ENCODE data around the gene MYL5.
"Not testable (repeated sequence)": the region's sequence is repeated elsewhere in the genome, so short reads cannot be mapped to it uniquely, and the experiment has no call there.

MYL5 gene

GRCh38 chr4:630656-631055 lies 43.7 kb upstream of the MYL5 start:
- Histone ChIP-seq H3K4me3 (ENCODE audit: low read length) (no peak overlapping the region), H3K4me2 (ENCODE audit: low read length) (no peak overlapping the region), H3K36me3 (ENCODE audit: insufficient read depth, low read length) (no peaks in the 10 kb centered on the region), H3K9ac (ENCODE audit: low read depth, low read length) (no peak overlapping the region), H3K27me3 (ENCODE audit: control insufficient read depth, insufficient read depth, low read length) (peaks cover 12% of the 10 kb centered on the region), H3K9me3 (replicated peaks; ENCODE audit: low read length) (no peaks in the 10 kb centered on the region), H3K4me1 (ENCODE audit: control insufficient read depth, insufficient read depth, low read length) (no peaks in the 10 kb centered on the region)

GRCh38 chr4:632196-632790 lies 42.0 kb upstream of the MYL5 start:
- H3K9ac ChIP-seq (ENCODE audit: low read depth, low read length), result no peak overlapping the region
- H3K27me3 ChIP-seq (ENCODE audit: control insufficient read depth, insufficient read depth, low read length), result peaks cover 20% of the 10 kb centered on the region
- no peak overlapping the region for H3K4me3 ChIP-seq (ENCODE audit: low read length)
- H3K9me3 ChIP-seq (replicated peaks; ENCODE audit: low read length), result no peaks in the 10 kb centered on the region
- H3K36me3 ChIP-seq (ENCODE audit: insufficient read depth, low read length), result no peaks in the 10 kb centered on the region
- no peaks in the 10 kb centered on the region for H3K4me1 ChIP-seq (ENCODE audit: control insufficient read depth, insufficient read depth, low read length)
- no peak overlapping the region for H3K4me2 ChIP-seq (ENCODE audit: low read length)

- Histone ChIP-seq H3K4me3 (ENCODE audit: low read length) (no peak overlapping the region), H3K36me3 (ENCODE audit: insufficient read depth, low read length) (no peaks in the 10 kb centered on the region), H3K9me3 (replicated peaks; ENCODE audit: low read length) (no peaks in the 10 kb centered on the region), H3K9ac (ENCODE audit: low read depth, low read length) (no peak overlapping the region), H3K4me1 (ENCODE audit: control insufficient read depth, insufficient read depth, low read length) (no peaks in the 10 kb centered on the region), H3K4me2 (ENCODE audit: low read length) (no peak overlapping the region), H3K27me3 (ENCODE audit: control insufficient read depth, insufficient read depth, low read length) (peaks cover 27% of the 10 kb centered on the region)
Measured at GRCh38 chr4:632926-633325, 41.4 kb upstream of the MYL5 start.

GRCh38 chr4:633406-633805 lies 40.9 kb upstream of the MYL5 start:
- H3K9me3 ChIP-seq (replicated peaks; ENCODE audit: low read length), result no peaks in the 10 kb centered on the region
- H3K9ac ChIP-seq (ENCODE audit: low read depth, low read length), result no peak overlapping the region
- H3K4me2 ChIP-seq (ENCODE audit: low read length), result no peak overlapping the region
- no peak overlapping the region for H3K4me3 ChIP-seq (ENCODE audit: low read length)
- H3K27me3 ChIP-seq (ENCODE audit: control insufficient read depth, insufficient read depth, low read length), result peaks cover 28% of the 10 kb centered on the region
- H3K36me3 ChIP-seq (ENCODE audit: insufficient read depth, low read length), result no peaks in the 10 kb centered on the region
- H3K4me1 ChIP-seq (ENCODE audit: control insufficient read depth, insufficient read depth, low read length), result no peaks in the 10 kb centered on the region

DNA sequence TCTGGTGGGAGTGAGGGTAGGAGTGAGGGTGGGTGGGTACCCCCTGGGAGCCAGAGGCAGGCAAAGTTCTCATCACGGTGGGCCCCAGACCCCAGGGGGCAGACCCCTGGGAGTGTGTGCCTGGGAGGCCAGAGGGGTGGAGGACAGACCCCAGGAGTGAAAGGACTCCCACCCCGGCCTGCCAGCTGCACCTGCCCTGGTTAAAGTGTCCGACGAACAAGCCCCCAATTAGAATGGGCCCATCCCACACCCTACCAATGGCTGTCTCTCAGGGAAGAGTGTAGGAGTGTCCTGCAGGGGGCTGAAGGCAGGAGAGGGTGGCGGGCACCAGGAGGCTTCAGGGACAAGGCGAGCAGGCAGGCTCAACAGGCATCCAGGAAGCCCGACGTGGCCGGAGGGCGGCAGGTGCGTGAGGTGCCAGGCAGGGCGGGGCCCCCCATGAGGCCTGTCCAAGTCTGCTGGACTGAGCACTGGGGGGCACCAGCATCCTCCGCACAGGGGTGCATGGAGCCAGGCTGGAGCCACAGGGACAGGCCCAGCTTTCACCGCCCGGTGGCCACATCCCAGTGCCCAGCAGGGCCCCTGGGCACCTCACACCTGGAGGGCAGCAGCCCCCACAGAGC lies 40.3 kb upstream of the MYL5 start:
- Histone ChIP-seq H3K4me1 (ENCODE audit: control insufficient read depth, insufficient read depth, low read length) (no peaks in the 10 kb centered on the region), H3K27me3 (ENCODE audit: control insufficient read depth, insufficient read depth, low read length) (peaks cover 28% of the 10 kb centered on the region), H3K4me3 (ENCODE audit: low read length) (no peak overlapping the region), H3K9me3 (replicated peaks; ENCODE audit: low read length) (no peaks in the 10 kb centered on the region), H3K4me2 (ENCODE audit: low read length) (no peak overlapping the region), H3K36me3 (ENCODE audit: insufficient read depth, low read length) (no peaks in the 10 kb centered on the region), H3K9ac (ENCODE audit: low read depth, low read length) (no peak overlapping the region)

DNA sequence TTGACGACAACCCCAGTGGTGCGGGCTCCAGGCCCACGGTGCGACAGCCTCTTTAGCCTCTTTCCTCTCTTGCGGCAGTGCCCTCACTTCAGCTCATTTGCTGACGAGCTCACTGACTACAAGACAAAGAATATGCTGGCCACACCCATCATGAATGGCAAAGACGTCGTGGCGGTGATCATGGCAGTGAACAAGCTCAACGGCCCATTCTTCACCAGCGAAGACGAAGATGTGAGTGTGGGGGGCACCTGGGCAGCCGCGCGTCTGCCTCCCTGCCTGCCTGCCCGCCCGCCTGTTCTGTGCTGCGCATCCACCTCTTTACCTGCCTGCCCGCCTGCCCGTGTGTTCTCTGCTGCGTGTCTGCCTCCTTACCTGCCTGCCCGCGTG lies 39.8 kb upstream of the MYL5 start:
- Histone ChIP-seq H3K9ac (ENCODE audit: low read depth, low read length) (no peak overlapping the region), H3K4me3 (ENCODE audit: low read length) (no peak overlapping the region), H3K36me3 (ENCODE audit: insufficient read depth, low read length) (no peaks in the 10 kb centered on the region), H3K27me3 (ENCODE audit: control insufficient read depth, insufficient read depth, low read length) (peaks cover 27% of the 10 kb centered on the region), H3K9me3 (replicated peaks; ENCODE audit: low read length) (no peaks in the 10 kb centered on the region), H3K4me2 (ENCODE audit: low read length) (no peak overlapping the region), H3K4me1 (ENCODE audit: control insufficient read depth, insufficient read depth, low read length) (no peaks in the 10 kb centered on the region)

DNA sequence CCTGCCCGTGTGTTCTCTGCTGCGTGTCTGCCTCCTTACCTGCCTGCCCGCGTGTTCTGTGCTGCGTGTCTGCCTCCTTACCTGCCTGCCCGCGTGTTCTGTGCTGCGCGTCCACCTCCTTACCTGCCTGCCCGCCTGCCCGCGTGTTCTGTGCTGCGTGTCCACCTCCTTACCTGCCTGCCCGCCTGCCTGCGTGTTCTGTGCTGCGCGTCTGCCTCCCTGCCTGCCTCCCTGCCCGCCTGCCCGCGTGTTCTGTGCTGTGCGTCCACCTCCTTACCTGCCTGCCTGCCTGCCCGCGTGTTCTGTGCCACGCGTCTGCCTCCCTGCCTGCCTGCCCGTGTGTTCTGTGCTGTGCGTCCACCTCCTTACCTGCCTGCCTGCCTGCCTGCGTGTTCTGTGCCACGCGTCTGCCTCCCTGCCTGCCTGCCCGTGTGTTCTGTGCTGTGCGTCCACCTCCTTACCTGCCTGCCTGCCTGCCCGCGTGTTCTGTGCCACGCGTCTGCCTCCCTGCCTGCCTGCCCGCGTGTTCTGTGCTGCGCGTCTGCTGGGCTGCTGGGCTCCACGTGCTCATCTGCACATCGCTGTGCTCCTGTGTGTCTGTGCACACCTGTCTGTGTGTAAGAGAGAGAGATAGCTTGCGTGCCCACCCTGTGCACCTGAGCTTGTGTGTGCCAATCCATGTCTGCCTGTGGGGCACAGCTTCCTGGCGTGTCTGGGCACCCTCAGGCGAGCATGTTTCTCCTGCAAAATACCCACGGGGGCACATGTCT lies 39.1 kb upstream of the MYL5 start:
- H3K9ac ChIP-seq (ENCODE audit: low read depth, low read length); H3K9me3 ChIP-seq (replicated peaks; ENCODE audit: low read length); H3K4me3 ChIP-seq (ENCODE audit: low read length); H3K4me1 ChIP-seq (ENCODE audit: control insufficient read depth, insufficient read depth, low read length); H3K4me2 ChIP-seq (ENCODE audit: low read length); H3K36me3 ChIP-seq (ENCODE audit: insufficient read depth, low read length): not testable (repeated sequence)
- H3K27me3 ChIP-seq (ENCODE audit: control insufficient read depth, insufficient read depth, low read length), result peaks cover 21% of the 10 kb centered on the region

- no peaks in the 10 kb centered on the region for H3K9me3 ChIP-seq (replicated peaks; ENCODE audit: low read length)
- H3K9ac ChIP-seq (ENCODE audit: low read depth, low read length), result no peak overlapping the region
- H3K36me3 ChIP-seq (ENCODE audit: insufficient read depth, low read length), result no peaks in the 10 kb centered on the region
- H3K4me3 ChIP-seq (ENCODE audit: low read length), result no peak overlapping the region
- no peak overlapping the region for H3K4me2 ChIP-seq (ENCODE audit: low read length)
- peaks cover 22% of the 10 kb centered on the region for H3K27me3 ChIP-seq (ENCODE audit: control insufficient read depth, insufficient read depth, low read length)
- H3K4me1 ChIP-seq (ENCODE audit: control insufficient read depth, insufficient read depth, low read length), result no peaks in the 10 kb centered on the region
Measured at GRCh38 chr4:635851-636627, 38.3 kb upstream of the MYL5 start.

DNA sequence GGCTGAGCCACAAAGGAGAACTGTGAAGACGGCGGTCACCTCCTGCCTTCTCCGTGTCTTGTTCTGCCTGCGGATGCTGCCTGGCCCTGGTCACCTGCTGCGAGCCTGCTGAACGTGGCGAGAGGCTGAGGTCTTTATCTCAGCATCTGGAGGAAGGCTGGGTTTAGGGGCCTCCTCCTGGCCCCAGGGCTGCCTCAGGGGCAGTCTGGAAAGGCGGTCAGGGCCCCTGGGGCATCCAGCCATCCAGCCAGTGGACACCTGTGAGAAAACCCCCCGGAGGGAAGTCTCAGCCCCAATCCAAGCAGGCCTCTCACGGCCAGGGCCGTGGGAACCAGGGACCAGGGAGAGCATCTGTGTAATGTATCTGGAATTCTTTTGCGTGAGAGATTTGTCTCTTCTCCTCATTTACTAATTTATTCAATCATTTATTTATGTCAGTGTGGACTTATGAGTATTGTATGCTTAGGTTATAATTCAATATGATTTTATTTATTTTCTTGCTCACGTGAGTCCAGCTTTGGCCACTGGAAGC lies 37.6 kb upstream of the MYL5 start:
- no peak overlapping the region for H3K4me3 ChIP-seq (ENCODE audit: low read length)
- no peak overlapping the region for H3K9ac ChIP-seq (ENCODE audit: low read depth, low read length)
- H3K4me2 ChIP-seq (ENCODE audit: low read length), result no peak overlapping the region
- H3K27me3 ChIP-seq (ENCODE audit: control insufficient read depth, insufficient read depth, low read length), result peaks cover 22% of the 10 kb centered on the region
- no peaks in the 10 kb centered on the region for H3K4me1 ChIP-seq (ENCODE audit: control insufficient read depth, insufficient read depth, low read length)
- H3K36me3 ChIP-seq (ENCODE audit: insufficient read depth, low read length), result no peaks in the 10 kb centered on the region
- no peaks in the 10 kb centered on the region for H3K9me3 ChIP-seq (replicated peaks; ENCODE audit: low read length)

GRCh38 chr4:637536-638280 lies 36.6 kb upstream of the MYL5 start:
- no peak overlapping the region for H3K9ac ChIP-seq (ENCODE audit: low read depth, low read length)
- H3K4me3 ChIP-seq (ENCODE audit: low read length), result no peak overlapping the region
- no peaks in the 10 kb centered on the region for H3K36me3 ChIP-seq (ENCODE audit: insufficient read depth, low read length)
- H3K4me2 ChIP-seq (ENCODE audit: low read length), result no peak overlapping the region
- H3K4me1 ChIP-seq (ENCODE audit: control insufficient read depth, insufficient read depth, low read length), result no peaks in the 10 kb centered on the region
- no peaks in the 10 kb centered on the region for H3K9me3 ChIP-seq (replicated peaks; ENCODE audit: low read length)
- peaks cover 22% of the 10 kb centered on the region for H3K27me3 ChIP-seq (ENCODE audit: control insufficient read depth, insufficient read depth, low read length)

DNA sequence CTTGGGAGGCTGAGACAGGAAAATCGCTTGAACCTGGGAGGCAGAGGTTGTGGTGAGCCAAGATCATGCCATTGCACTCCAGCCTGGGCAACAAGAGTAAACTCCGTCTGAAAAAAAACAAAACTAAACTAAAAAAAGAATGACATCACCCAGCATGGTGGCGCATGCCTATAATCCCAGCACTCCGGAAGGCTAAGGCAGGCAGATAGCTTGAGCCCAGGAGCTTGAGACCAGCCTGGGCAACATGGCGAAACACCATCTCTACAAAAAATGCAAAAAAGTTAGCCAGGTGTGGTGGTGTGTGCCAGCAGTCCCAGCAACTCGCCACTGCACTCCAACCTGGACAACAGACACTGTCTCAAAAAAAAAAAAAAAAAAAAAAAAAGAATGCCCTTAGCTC lies 32.0 kb upstream of the MYL5 start:
- H3K27me3 ChIP-seq (ENCODE audit: control insufficient read depth, insufficient read depth, low read length), result peaks cover 13% of the 10 kb centered on the region
- H3K4me3 ChIP-seq (ENCODE audit: low read length); H3K9me3 ChIP-seq (replicated peaks; ENCODE audit: low read length); H3K9ac ChIP-seq (ENCODE audit: low read depth, low read length); H3K4me1 ChIP-seq (ENCODE audit: control insufficient read depth, insufficient read depth, low read length); H3K36me3 ChIP-seq (ENCODE audit: insufficient read depth, low read length); H3K4me2 ChIP-seq (ENCODE audit: low read length): not testable (repeated sequence)
